Esophagus squamous epithelium (tissue), 4 donors: ENCODE data around the gene RCC1.

Source experiments
- POLR2A ChIP-seq, 4 donors: fragments of 450-650 bp; IDR thresholded peaks; one replicate each; pipeline ENCODE4 v1.6.1; 2017; ENCODE audit warnings: antibody characterized with exemption in 4 of 4, mild to moderate bottlenecking in 4 of 4, moderate library complexity in 3 of 4
- TF ChIP-seq, protein P1 (sequence below), 6 experiments: fragments of 450-650 bp in 4 of 6; fragments of 200-600 bp in 2 of 6; sonication (generic) in 2 of 6; IDR thresholded peaks; one replicate each; pipeline ENCODE4 v1.5.1; 2016 to 2019; ENCODE audit warnings: antibody characterized with exemption in 6 of 6, mild to moderate bottlenecking in 4 of 6, moderate library complexity in 4 of 6

GRCh38 chr1:28470146-28470545 lies 35.7 kb upstream of the RCC1 start:
- TF ChIP-seq, protein P1, sequence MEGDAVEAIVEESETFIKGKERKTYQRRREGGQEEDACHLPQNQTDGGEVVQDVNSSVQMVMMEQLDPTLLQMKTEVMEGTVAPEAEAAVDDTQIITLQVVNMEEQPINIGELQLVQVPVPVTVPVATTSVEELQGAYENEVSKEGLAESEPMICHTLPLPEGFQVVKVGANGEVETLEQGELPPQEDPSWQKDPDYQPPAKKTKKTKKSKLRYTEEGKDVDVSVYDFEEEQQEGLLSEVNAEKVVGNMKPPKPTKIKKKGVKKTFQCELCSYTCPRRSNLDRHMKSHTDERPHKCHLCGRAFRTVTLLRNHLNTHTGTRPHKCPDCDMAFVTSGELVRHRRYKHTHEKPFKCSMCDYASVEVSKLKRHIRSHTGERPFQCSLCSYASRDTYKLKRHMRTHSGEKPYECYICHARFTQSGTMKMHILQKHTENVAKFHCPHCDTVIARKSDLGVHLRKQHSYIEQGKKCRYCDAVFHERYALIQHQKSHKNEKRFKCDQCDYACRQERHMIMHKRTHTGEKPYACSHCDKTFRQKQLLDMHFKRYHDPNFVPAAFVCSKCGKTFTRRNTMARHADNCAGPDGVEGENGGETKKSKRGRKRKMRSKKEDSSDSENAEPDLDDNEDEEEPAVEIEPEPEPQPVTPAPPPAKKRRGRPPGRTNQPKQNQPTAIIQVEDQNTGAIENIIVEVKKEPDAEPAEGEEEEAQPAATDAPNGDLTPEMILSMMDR (IDR thresholded peaks at IDR 0.05): no peak
- TF ChIP-seq POLR2A (IDR thresholded peaks at IDR 0.05): no peak
